Measurements from ENCODE around the gene EGF.

EGF gene

GRCh38 chr4:109989044-109989443 is 76.4 kb downstream of the EGF start:
- no peak overlapping the region for H3K4me3 Mint-ChIP-seq
- H3K36me3 Mint-ChIP-seq (ENCODE audit: low read depth), result no peaks in the 10 kb centered on the region
- H3K27ac Mint-ChIP-seq, result no peak overlapping the region
- H3K4me1 Mint-ChIP-seq, result no peaks in the 10 kb centered on the region
- H3K27me3 Mint-ChIP-seq (ENCODE audit: low read depth, poor library complexity), result peaks cover 7% of the 10 kb centered on the region
- no peaks in the 10 kb centered on the region for H3K9me3 Mint-ChIP-seq
- no peak for DNase-seq
- TF ChIP-seq, protein P1, sequence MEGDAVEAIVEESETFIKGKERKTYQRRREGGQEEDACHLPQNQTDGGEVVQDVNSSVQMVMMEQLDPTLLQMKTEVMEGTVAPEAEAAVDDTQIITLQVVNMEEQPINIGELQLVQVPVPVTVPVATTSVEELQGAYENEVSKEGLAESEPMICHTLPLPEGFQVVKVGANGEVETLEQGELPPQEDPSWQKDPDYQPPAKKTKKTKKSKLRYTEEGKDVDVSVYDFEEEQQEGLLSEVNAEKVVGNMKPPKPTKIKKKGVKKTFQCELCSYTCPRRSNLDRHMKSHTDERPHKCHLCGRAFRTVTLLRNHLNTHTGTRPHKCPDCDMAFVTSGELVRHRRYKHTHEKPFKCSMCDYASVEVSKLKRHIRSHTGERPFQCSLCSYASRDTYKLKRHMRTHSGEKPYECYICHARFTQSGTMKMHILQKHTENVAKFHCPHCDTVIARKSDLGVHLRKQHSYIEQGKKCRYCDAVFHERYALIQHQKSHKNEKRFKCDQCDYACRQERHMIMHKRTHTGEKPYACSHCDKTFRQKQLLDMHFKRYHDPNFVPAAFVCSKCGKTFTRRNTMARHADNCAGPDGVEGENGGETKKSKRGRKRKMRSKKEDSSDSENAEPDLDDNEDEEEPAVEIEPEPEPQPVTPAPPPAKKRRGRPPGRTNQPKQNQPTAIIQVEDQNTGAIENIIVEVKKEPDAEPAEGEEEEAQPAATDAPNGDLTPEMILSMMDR (IDR thresholded peaks at IDR 0.05), result no peak

DNA sequence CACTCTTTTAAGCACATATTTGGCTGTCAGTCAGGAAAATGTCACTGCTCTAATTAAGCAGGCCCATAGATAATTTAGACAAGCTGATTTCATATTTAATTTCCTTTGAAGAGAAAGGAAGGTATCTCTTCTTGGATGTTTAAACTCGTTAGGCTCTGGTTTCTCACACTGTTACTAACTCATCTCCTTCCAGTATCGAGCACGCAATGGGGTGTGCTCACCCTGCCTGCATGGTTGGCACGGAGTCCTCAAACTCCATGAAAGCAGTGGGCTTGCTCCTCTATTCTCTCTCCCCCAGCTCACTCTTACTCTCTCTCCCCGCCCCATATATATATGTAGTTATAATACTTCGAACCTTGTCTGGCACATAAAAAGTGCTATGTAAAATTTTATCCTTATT is 76.9 kb downstream of the EGF start:
- no peaks in the 10 kb centered on the region for H3K4me1 Mint-ChIP-seq

DNA sequence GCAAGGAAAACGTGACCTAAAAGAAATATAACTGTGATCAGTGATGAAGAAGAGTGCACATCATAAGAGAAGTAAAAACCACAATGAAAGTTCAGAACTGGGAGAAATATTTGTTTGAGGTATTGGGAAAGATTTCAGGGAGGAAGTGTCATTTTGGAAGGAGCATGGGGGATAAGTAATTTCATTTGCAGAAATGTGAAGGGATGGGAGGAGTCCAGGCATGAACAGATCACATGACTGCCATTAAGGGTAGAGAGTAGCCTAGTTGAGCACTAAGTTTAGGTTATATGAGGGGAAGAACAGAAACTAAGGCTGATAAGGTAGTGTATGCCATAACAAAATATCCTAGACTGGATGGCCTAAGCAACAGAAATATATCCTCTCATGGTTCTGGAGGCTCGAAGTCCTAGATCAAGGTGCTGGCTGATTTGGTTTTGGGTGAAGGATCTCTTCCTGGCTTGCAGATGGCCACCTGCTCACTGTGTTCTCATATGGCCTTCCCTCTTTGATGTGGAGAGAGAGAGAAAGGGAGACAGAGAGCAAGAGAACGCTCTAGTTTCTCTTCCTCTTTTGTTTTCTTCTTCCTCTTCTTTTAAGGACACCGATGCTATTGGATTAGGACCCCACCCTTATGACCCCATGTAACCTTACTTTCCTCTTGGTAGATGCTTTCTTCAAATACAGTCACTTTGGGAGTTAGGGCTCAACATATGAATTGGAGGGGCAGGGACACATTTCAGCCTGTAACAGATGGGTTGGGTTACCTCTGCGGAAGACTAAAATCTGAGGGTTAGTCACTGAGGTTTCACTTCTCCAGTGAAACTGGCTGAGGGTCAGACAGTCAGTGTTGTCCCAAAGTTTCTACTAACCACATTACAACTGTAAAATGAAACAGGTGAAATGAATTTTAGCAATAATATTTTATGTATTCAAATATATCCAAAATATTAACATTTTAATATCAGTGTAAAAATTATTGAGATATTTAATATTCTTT is 77.9 kb downstream of the EGF start:
- H3K4me1 Mint-ChIP-seq, result no peaks in the 10 kb centered on the region
- peaks cover 11% of the 10 kb centered on the region for H3K27me3 Mint-ChIP-seq (ENCODE audit: low read depth, poor library complexity)
- no peaks in the 10 kb centered on the region for H3K9me3 Mint-ChIP-seq
- no peaks in the 10 kb centered on the region for H3K36me3 Mint-ChIP-seq (ENCODE audit: low read depth)
- TF ChIP-seq, protein P1 (IDR thresholded peaks at IDR 0.05), result no peak
- no peak overlapping the region for H3K27ac Mint-ChIP-seq
- DNase-seq, result no peak
- no peak overlapping the region for H3K4me3 Mint-ChIP-seq

More for the DNA sequence above, 76.9 kb downstream of the EGF start:
- DNase-seq, result no peak
- no peak overlapping the region for H3K4me3 Mint-ChIP-seq
- TF ChIP-seq, protein P1 (IDR thresholded peaks at IDR 0.05), result no peak
- no peaks in the 10 kb centered on the region for H3K9me3 Mint-ChIP-seq
- no peaks in the 10 kb centered on the region for H3K36me3 Mint-ChIP-seq (ENCODE audit: low read depth)
- H3K27me3 Mint-ChIP-seq (ENCODE audit: low read depth, poor library complexity), result peaks cover 9% of the 10 kb centered on the region
- H3K27ac Mint-ChIP-seq, result no peak overlapping the region

DNA sequence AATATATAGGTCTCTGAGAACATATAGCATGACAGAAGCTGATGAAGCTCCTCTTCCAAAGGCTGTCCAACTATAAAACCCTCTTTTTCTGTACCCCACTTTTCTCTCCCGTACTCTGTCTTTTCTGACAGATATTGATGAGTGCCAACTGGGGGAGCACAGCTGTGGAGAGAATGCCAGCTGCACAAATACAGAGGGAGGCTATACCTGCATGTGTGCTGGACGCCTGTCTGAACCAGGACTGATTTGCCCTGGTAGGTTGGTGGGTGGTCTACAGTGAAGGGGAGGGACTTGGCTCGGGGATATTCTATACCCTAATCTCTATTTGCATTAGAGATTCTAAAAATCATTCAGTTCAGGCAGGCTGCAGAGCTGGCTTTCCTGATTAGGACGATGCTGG is 80.4 kb downstream of the EGF start:
- no peak for DNase-seq
- Mint-ChIP-seq H3K36me3 (ENCODE audit: low read depth) (no peaks in the 10 kb centered on the region), H3K27ac (no peak overlapping the region), H3K4me1 (no peaks in the 10 kb centered on the region), H3K9me3 (no peaks in the 10 kb centered on the region), H3K27me3 (ENCODE audit: low read depth, poor library complexity) (peaks cover 11% of the 10 kb centered on the region), H3K4me3 (no peak overlapping the region)
- TF ChIP-seq, protein P1 (IDR thresholded peaks at IDR 0.05), result no peak

GRCh38 chr4:109994415-109994827 is 81.7 kb downstream of the EGF start:
- no peak overlapping the region for H3K4me3 Mint-ChIP-seq
- H3K36me3 Mint-ChIP-seq (ENCODE audit: low read depth), result no peaks in the 10 kb centered on the region
- H3K4me1 Mint-ChIP-seq, result peaks cover 5% of the 10 kb centered on the region
- H3K27me3 Mint-ChIP-seq (ENCODE audit: low read depth, poor library complexity), result peaks cover 11% of the 10 kb centered on the region
- H3K27ac Mint-ChIP-seq, result no peak overlapping the region
- no peak for DNase-seq
- TF ChIP-seq, protein P1 (IDR thresholded peaks at IDR 0.05), result no peak
- H3K9me3 Mint-ChIP-seq, result no peaks in the 10 kb centered on the region
